GM18526 (cell line): ENCODE results near the gene SERPINB5.

Experiments
- POLR2A ChIP-seq: IDR thresholded peaks from 3 replicates; pipeline ENCODE4 v1.6.1; 2011; ENCODE audit not compliant: insufficient read length; ENCODE audit errors: extremely low read depth

The SERPINB5 gene

GRCh38 chr18:63454497-63454896, 22.3 kb upstream of the SERPINB5 start:
- TF ChIP-seq POLR2A: no peak

GRCh38 chr18:63457977-63458376, 18.8 kb upstream of the SERPINB5 start:
- TF ChIP-seq POLR2A: no peak

GRCh38 chr18:63460414-63460813, 16.3 kb upstream of the SERPINB5 start:
- TF ChIP-seq POLR2A: no peak

GRCh38 chr18:63464434-63464833, 12.3 kb upstream of the SERPINB5 start:
- TF ChIP-seq POLR2A: no peak

- no peak for TF ChIP-seq POLR2A
These were observed 11.7 kb upstream of the SERPINB5 start for GRCh38 chr18:63465059-63465458.

GRCh38 chr18:63467699-63468098, 9.1 kb upstream of the SERPINB5 start:
- TF ChIP-seq POLR2A: no peak

- no peak for TF ChIP-seq POLR2A
These were observed 8.2 kb upstream of the SERPINB5 start for GRCh38 chr18:63468575-63468974.

- no peak for TF ChIP-seq POLR2A
These were observed 6.0 kb upstream of the SERPINB5 start for GRCh38 chr18:63470751-63471150.

GRCh38 chr18:63472380-63472779, 4.4 kb upstream of the SERPINB5 start:
- no peak for TF ChIP-seq POLR2A

- TF ChIP-seq POLR2A: no peak
These were observed 442 bp downstream of the SERPINB5 start for GRCh38 chr18:63477200-63477599.

- TF ChIP-seq POLR2A: no peak
These were observed 1.2 kb downstream of the SERPINB5 start for GRCh38 chr18:63477968-63478367.

GRCh38 chr18:63479826-63480225, 3.1 kb downstream of the SERPINB5 start:
- no peak for TF ChIP-seq POLR2A

GRCh38 chr18:63480476-63480875, 3.7 kb downstream of the SERPINB5 start:
- TF ChIP-seq POLR2A: no peak

- TF ChIP-seq POLR2A: no peak
These were observed 4.2 kb downstream of the SERPINB5 start for GRCh38 chr18:63480915-63481314.

GRCh38 chr18:63487676-63488075, 10.9 kb downstream of the SERPINB5 start:
- TF ChIP-seq POLR2A: no peak

GRCh38 chr18:63488160-63488559, 11.4 kb downstream of the SERPINB5 start:
- no peak for TF ChIP-seq POLR2A

- TF ChIP-seq POLR2A: no peak
These were observed 16.1 kb downstream of the SERPINB5 start for GRCh38 chr18:63492851-63493250.

GRCh38 chr18:63495675-63496074, 18.9 kb downstream of the SERPINB5 start:
- TF ChIP-seq POLR2A: no peak
